Heart left ventricle (tissue), 16 donors: ENCODE results near the gene TTC39C. TPM values are rescaled to one million over a fixed set of nuclear protein-coding genes. Genes with fewer than 3 reads are reported as not detected.

ENCODE experiments used
- ATAC-seq, 4 donors: fragments of 200-7000 bp; cut with Tn5 transposase; one replicate each; pipeline ENCODE4 v1.9.1; 2020 to 2022; ENCODE audit warnings: moderate library complexity in 4 of 4, mild to moderate bottlenecking in 3 of 4, moderate number of reproducible peaks in 1 of 4
- DNase-seq, 5 donors: peaks; one replicate each; pipeline ENCODE4 v3.0.0-alpha.2; 2020
- H3K27ac ChIP-seq, 12 donors: fragments of 200-600 bp; sonication (generic) in 4 of 12; one replicate each; pipeline versions ENCODE4 v1.5.0 to v1.8.0; 2016 to 2022; ENCODE audit warnings: mild to moderate bottlenecking in 2 of 12
- H3K27me3 ChIP-seq, 9 donors: fragments of 200-600 bp; sonication (generic) in 2 of 9; one replicate each; pipeline versions ENCODE4 v1.5.1 to v1.8.0; 2016 to 2022; ENCODE audit warnings: mild to moderate bottlenecking in 3 of 9
- H3K36me3 ChIP-seq, 9 donors: fragments of 200-600 bp; sonication (generic) in 2 of 9; one replicate each; pipeline versions ENCODE4 v1.5.0 to v1.8.0; 2018 to 2022; ENCODE audit warnings: mild to moderate bottlenecking in 2 of 9
- H3K4me1 ChIP-seq, 12 donors: fragments of 200-600 bp; sonication (generic) in 4 of 12; one replicate each; pipeline versions ENCODE4 v1.5.0 to v1.8.0; 2016 to 2022; ENCODE audit warnings: mild to moderate bottlenecking in 3 of 12
- H3K4me3 ChIP-seq, 12 donors: fragments of 200-600 bp; sonication (generic) in 4 of 12; one replicate each; pipeline versions ENCODE4 v1.5.0 to v1.8.0; 2017 to 2022; ENCODE audit warnings: mild to moderate bottlenecking in 9 of 12, moderate library complexity in 4 of 12
- H3K9me3 ChIP-seq, 12 donors: fragments of 200-600 bp; sonication (generic) in 4 of 12; one replicate each; pipeline versions ENCODE4 v1.5.0 to v1.8.0; 2016 to 2022; ENCODE audit warnings: mild to moderate bottlenecking in 1 of 12
- POLR2A ChIP-seq, 2 donors: fragments of 450-650 bp; IDR thresholded peaks; one replicate each; pipeline ENCODE4 v1.6.1; 2017; ENCODE audit warnings: antibody characterized with exemption in 2 of 2, mild to moderate bottlenecking in 2 of 2, moderate library complexity in 2 of 2
- WGBS, 4 donors: extraction: QIAGEN DNeasy Blood & Tissue Kit in 2 of 4; methylation state at CpG; one replicate each; pipeline versions ENCODE4 v1.1.5 to v1.1.7; 2013 to 2018; 5-methylcytosine and 5-hydroxymethylcytosine counted together
- intact Hi-C, 10 donors: fragments of 100-400 bp; cut with DNase I; formaldehyde crosslinking; loops; one replicate each; pipeline versions ENCODE4 v1.11.1 to v1.14.2; 2022
- polyA plus RNA-seq, 2 donors: library from polyadenylated mRNA; stranded (reverse); fragments of 200-250 nt; gene quantifications; one replicate each; pipeline ENCODE4 v1.2.3, GENCODE V29; 2013
- total RNA-seq, 9 donors: library from RNA; depleted of rRNA in 2 of 9; stranded (reverse); fragments of >200 nt in 2 of 9; fragmentation: NEBNext Ultra II Directional in 3 of 9; extraction: Animal tissue kit (Norgen Biotek cat#: 25700) in 3 of 9; gene quantifications; one replicate each; pipeline versions ENCODE4 v1.1.0 to v1.2.4, GENCODE V29; 2016 to 2023
- TF ChIP-seq, protein P1 (sequence below), 12 donors: fragments of 200-600 bp; sonication (generic) in 4 of 12; IDR thresholded peaks; one replicate each; pipeline versions ENCODE4 v1.5.0 to v1.8.0; 2018 to 2022; ENCODE audit warnings: antibody characterized with exemption in 12 of 12, mild to moderate bottlenecking in 5 of 12
- donor health status: ischemic (EF 13 %, LVEDD 7.1; RV severe dilation, severe dysfunction).
- donor health status: healthy with polysubstance abuse.
- donor health status: DM: no; HTN: yes; CAD: no.
- donor health status: DM: no; HTN: no; CAD: no.
- donor health status: ischemic (EF 25% LVEDD 6.9; RV normal size, moderate dysfunction).
- donor health status: ischemic (EF 25% LVEDD 5.7; RV mildly dilated, moderate dysfunction).
- donor health status: healthy.
- donor health status: DM: yes; HTN: yes; CAD: no.
- donor health status: ischemic (EF 35%, LVEDD 5.7; RV mildly dilated, moderate dysfunction).
- donor health status: nonischemic (EF 11% LVEDD 7.7; RV severe dilation, severe dysfunction).
- donor health status: DM: yes; HTN: yes; CAD: no.
- donor health status: PGD.
- donor health status: ischemic (EF 29% LVEDD 5.4; RV normal size, mild dysfunction).
- donor health status: nonischemic (EF 23%, LVEDD 6.1; RV moderate dilation, normal function).

TTC39C gene
- total and polyA plus RNA-seq, 11 donors, result 2.3 to 12.8 (median 4.7) TPM

DNA sequence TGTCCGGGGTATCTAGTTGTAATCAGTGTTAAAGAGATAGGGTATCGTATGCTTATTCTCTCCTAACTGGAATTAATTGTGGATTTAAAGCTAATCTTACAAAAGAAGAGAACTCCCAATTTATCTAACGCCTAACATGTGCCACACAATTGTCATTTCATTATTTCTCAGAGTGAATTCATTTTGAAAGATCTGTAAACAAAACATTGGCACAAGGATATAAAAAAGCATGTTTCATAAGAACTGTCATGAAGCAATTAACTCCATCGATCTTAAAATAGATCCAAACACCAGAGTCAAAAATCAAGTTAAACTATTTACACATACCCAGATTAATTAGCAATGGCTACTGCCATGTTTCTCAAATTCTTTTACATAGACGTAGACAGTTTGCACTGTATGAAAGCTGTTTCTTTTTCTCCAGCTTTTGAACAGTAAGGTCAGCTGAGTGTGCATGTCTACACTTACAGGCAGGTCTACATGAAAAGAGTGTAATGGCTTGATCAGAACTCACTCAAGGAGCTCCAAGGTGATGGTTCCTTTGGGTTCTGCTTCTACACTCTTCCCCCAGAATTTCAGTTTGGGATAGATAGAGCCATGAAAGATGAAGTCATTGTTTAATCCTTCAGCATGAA is 163.1 kb downstream of the TTC39C start:
- H3K9me3 ChIP-seq, result no peaks in the 10 kb centered on the region
- H3K27ac ChIP-seq, result no peak overlapping the region
- intact Hi-C loops, result loop anchor here (2.0 to 10.0 kb wide), 4 partner anchors 93 to 310 kb away; no protein-coding TSS in a partner anchor
- no peaks in the 10 kb centered on the region for H3K27me3 ChIP-seq
- H3K4me3 ChIP-seq, result no peak overlapping the region
- H3K36me3 ChIP-seq, result peaks cover 0 to 75% (median 23%) of the 10 kb centered on the region in 9 donors
- peaks cover 0 to 9% (median 3%) of the 10 kb centered on the region in 12 donors for H3K4me1 ChIP-seq
- DNase-seq (no peak), ATAC-seq (no peak)
- 81 to 91% (median 84%) methylated on average over 5 of the region's 5 CpGs for WGBS, 4 donors
- TF ChIP-seq, protein P1, sequence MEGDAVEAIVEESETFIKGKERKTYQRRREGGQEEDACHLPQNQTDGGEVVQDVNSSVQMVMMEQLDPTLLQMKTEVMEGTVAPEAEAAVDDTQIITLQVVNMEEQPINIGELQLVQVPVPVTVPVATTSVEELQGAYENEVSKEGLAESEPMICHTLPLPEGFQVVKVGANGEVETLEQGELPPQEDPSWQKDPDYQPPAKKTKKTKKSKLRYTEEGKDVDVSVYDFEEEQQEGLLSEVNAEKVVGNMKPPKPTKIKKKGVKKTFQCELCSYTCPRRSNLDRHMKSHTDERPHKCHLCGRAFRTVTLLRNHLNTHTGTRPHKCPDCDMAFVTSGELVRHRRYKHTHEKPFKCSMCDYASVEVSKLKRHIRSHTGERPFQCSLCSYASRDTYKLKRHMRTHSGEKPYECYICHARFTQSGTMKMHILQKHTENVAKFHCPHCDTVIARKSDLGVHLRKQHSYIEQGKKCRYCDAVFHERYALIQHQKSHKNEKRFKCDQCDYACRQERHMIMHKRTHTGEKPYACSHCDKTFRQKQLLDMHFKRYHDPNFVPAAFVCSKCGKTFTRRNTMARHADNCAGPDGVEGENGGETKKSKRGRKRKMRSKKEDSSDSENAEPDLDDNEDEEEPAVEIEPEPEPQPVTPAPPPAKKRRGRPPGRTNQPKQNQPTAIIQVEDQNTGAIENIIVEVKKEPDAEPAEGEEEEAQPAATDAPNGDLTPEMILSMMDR (IDR thresholded peaks at IDR 0.05), result no peak
- TF ChIP-seq POLR2A (IDR thresholded peaks at IDR 0.05), result no peak

DNA sequence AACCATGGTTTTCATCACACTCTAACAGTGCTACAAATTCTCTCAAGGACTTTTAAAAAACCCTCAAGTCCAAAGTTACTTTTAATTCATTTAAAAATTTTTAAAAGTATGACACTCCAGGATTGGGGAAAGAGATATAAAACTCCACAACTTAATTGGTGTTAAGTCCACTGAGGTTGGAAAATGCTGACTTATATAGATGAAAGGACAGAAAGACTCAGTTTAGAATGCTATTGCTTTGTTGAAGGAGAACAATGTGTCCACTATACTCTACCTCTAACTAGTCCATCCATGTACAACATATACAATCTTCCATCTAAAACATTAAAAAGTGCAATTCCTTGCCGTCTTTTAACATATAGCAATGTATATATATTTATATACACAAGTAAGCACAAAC is 165.5 kb downstream of the TTC39C start:
- Histone ChIP-seq H3K4me1 (peaks cover 0 to 9% (median 3%) of the 10 kb centered on the region in 12 donors), H3K4me3 (no peak overlapping the region), H3K9me3 (no peaks in the 10 kb centered on the region), H3K27me3 (no peaks in the 10 kb centered on the region), H3K36me3 (peaks cover 0 to 53% (median 16%) of the 10 kb centered on the region in 9 donors), H3K27ac (no peak overlapping the region)
- ATAC-seq (no peak), DNase-seq (no peak)
- TF ChIP-seq, protein P1 (IDR thresholded peaks at IDR 0.05), result no peak
- no peak for TF ChIP-seq POLR2A (IDR thresholded peaks at IDR 0.05)
- 96 to 98% (median 98%) methylated on average over 1 of the region's 1 CpG for WGBS, 4 donors
- intact Hi-C loops, result loop anchor here in 2 of 10 donors (5.0 to 10.0 kb wide), 2 partner anchors 245 to 307 kb away; partner anchors contain the start of gene IMPACT (in 1 of the 2)

DNA sequence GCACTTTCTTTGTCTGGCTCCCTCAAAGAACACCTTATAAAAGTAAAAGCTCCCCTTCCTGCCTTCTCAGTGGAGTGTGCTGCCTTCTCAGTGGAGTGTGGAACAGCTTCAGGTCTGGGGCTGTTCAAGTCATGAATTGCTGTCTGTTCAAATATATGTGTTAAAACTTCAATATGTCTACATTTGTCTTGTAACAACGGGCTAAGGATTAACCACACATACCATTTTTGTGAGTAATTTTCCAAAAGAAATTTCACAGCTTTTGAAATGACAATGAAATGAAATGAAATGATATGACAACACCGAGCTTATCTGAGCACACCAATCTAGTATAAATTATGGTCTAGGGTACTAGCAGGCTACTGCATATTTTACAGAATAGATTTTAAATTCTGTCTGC is 167.3 kb downstream of the TTC39C start:
- DNase-seq, result no peak
- Histone ChIP-seq H3K27me3 (no peaks in the 10 kb centered on the region), H3K9me3 (no peaks in the 10 kb centered on the region), H3K4me3 (no peak overlapping the region), H3K36me3 (peaks cover 0 to 52% (median 17%) of the 10 kb centered on the region in 9 donors), H3K27ac (no peak overlapping the region), H3K4me1 (peaks cover 0 to 7% (median 2%) of the 10 kb centered on the region in 12 donors)
- 81 to 97% (median 86%) methylated on average over 2 of the region's 2 CpGs for WGBS, 4 donors
- ATAC-seq, result no peak
- intact Hi-C loops, result loop anchor here in 2 of 10 donors (5.0 to 10.0 kb wide), 2 partner anchors 243 to 305 kb away; partner anchors contain the start of gene IMPACT (in 1 of the 2)
- TF ChIP-seq, protein P1 (IDR thresholded peaks at IDR 0.05), result no peak
- TF ChIP-seq POLR2A (IDR thresholded peaks at IDR 0.05), result no peak

Other genes starting within 250 kb of the TTC39C start
- 1 to 10 TPM in 1 of 9 donors, under 1 TPM in 4, not detected in 4; 0.45 to 1.0 (median 0.66) TPM for gene CABYR, start 124.3 kb downstream of the TTC39C start, total RNA-seq
- under 1 TPM; 0.10 to 0.61 TPM for gene CABYR, start 124.3 kb downstream of the TTC39C start, polyA plus RNA-seq